ENCODE measurements around the gene SVOPL. TPM values are rescaled to one million over a fixed set of nuclear protein-coding genes. Genes with fewer than 3 reads are reported as not detected.

The SVOPL gene
- total RNA-seq, 1 experiment from 2014 or later = not detected

DNA sequence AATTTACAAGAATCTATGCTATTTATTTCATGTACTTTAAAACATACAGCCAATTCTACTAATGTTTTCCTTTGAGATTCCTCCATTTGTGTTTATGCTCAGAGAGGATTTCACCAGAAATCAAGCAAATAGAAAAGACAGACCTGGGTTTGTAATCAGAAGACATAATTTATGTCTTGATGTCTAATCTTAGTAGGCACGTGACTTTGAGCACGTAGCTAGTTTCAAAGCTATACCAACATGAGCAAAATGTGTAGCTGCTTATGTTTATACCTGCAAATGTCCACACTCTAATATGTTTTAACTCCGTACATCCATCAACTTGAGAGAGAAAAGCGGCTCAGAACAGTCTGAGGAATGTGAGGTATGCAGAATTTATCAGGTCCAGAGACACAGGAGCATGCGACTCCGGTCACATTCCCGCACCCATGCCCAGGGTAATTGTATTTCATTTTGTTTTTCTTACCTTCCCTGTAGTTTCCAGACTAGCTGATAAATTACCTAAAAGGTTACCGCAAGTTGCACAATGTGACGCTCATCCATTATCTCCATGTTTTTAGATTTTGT lies 40.0 kb downstream of the SVOPL start:
- DNase-seq (ENCODE audit: low read depth) = no peak

DNA sequence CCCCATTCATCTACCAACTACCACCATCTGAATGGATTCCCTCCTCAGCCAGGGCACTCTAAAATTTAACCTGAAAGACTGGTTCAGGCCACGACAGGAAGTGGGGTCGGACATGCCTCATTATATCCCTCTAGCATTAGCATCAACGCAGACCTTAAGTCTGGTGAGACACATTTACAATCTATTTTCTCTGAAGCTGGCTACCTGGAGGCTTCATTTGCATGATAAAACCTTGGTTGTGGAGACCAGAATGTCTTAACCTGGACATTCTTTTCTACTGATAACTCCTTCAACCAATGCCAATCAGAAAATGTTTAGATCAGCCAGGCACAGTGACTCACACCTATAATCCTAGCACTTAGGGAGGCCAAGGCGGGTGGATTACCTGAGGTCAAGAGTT lies 42.3 kb downstream of the SVOPL start:
- no peak for DNase-seq (ENCODE audit: low read depth)

GRCh38 chr7:138657854-138658386 lies 43.2 kb downstream of the SVOPL start:
- no peak for DNase-seq (ENCODE audit: low read depth)

GRCh38 chr7:138656952-138657351 lies 44.2 kb downstream of the SVOPL start:
- no peak for DNase-seq (ENCODE audit: low read depth)

GRCh38 chr7:138654616-138655015 lies 46.5 kb downstream of the SVOPL start:
- no peak for DNase-seq (ENCODE audit: low read depth)

GRCh38 chr7:138649506-138649905 lies 51.7 kb downstream of the SVOPL start:
- DNase-seq (ENCODE audit: low read depth) = no peak

- DNase-seq (ENCODE audit: low read depth) = no peak
Measured at GRCh38 chr7:138645284-138645683, 55.9 kb downstream of the SVOPL start.

- no peak for DNase-seq (ENCODE audit: low read depth)
Measured at GRCh38 chr7:138632826-138633602, 68.1 kb downstream of the SVOPL start.

DNA sequence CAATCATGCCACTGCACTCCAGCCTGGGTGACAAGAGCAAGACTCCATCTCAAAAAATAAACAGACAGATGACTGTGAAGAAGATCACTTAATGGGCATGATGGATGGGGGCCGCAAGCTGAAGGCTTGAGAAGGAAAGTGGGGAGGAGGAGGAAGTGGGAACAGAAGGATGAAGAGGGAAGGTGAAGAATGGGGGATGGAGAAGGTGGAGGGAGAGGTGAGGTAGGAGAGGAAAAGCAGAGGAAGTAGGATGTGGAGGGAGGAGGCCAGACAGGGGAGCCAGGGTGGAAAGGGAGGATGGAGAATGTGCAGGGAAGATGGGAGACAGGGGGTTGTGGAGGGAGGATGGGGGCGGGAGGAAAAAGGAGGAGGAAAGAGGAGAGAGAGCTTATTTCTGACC lies 68.8 kb downstream of the SVOPL start:
- no peak for DNase-seq (ENCODE audit: low read depth)

GRCh38 chr7:138630059-138630610 lies 71.0 kb downstream of the SVOPL start:
- DNase-seq (ENCODE audit: low read depth) = no peak

GRCh38 chr7:138627361-138627760 lies 73.8 kb downstream of the SVOPL start:
- no peak for DNase-seq (ENCODE audit: low read depth)

GRCh38 chr7:138626846-138627245 lies 74.3 kb downstream of the SVOPL start:
- DNase-seq (ENCODE audit: low read depth) = no peak

- DNase-seq (ENCODE audit: low read depth) = no peak
Measured at GRCh38 chr7:138625849-138626230, 75.3 kb downstream of the SVOPL start.

DNA sequence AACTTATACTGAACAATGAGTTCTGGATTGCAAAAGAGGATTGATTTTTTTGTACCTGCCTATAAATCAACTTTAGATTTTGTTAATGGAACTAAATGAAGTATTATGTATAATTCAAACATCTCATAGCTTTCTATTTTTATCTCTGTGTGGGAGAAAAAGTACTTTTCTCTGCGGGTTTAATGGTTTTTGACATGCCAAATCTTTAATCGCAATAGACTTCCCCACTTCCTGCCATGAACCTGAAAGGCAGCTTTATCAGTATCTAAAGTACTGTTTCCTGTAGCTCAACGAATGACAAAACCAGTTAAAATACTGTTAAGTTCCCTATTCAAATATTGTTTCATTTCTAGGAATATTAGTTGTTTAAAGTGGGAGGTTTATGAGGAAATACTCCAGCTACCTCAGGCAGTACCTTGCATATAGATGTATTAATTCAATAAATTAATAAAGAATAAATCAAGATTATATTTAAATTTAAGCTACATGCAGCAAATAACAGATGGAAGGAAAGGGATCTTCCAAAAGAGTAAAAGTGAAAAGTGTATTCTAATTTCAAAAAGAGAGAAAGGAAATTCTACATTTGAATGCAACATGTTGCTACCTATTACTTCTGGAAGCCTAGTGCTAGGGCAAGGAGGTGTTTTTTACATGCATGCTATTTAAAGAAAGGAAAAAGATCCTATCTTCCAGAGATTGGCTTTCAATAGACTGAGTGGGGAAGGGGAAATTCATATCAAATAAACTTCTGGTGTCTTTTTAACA lies 75.9 kb downstream of the SVOPL start:
- DNase-seq (ENCODE audit: low read depth) = no peak

DNA sequence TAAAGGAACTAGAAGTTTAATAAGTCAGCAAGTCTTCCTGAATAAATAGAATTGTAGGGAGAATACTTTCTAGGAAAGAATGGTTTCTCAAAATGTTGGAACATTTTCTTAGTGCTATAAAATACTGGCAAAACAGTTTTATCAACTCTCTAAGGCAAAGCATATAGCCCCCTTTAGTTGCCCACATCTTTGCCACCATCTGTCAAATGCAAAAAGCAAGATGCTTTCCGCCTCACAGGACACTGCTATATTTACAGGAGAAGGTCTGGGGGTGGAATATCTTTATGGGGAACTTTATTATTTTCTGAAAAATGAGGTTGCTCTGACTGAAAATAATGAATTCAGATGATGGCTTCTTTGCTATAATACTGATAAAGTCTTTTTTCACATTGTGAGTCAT lies 78.3 kb downstream of the SVOPL start:
- DNase-seq (ENCODE audit: low read depth) = no peak

- DNase-seq (ENCODE audit: low read depth) = no peak
Measured at GRCh38 chr7:138618933-138619332, 82.2 kb downstream of the SVOPL start.

- DNase-seq (ENCODE audit: low read depth) = no peak
Measured at GRCh38 chr7:138618506-138618905, 82.7 kb downstream of the SVOPL start.

- no peak for DNase-seq (ENCODE audit: low read depth)
Measured at GRCh38 chr7:138616085-138616484, 85.1 kb downstream of the SVOPL start.

- DNase-seq (ENCODE audit: low read depth) = no peak
Measured at GRCh38 chr7:138613630-138614029, 87.5 kb downstream of the SVOPL start.

- no peak for DNase-seq (ENCODE audit: low read depth)
Measured at GRCh38 chr7:138610671-138611170, 90.4 kb downstream of the SVOPL start.

DNA sequence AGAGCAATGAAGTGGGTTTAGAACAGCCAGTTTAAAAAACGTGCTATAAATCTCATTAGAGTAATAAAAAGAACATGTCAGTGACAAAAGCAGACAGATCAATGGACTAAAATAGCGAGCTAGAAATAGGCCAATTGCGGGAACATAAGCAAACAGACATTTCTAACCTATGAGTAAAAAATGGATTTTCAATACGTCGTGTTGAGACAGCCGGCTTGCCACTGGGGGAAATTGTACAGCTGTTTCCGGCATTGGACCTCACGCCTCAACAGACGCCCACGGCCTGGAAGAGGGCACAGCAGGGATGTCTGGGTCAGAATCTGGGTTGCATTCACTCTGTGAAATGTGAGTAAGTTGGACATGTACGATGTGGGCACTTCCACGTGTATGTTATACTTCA lies 92.9 kb downstream of the SVOPL start:
- peak; percentile 61 for DNase-seq (ENCODE audit: low read depth)
